GM12892 (cell line): ENCODE data around the gene FBXL7.

Experiments
- POLR2A ChIP-seq: IDR thresholded peaks from 2 replicates; pipeline ENCODE4 v1.6.1; 2011; ENCODE audit warnings: low read depth, low read length, control low read depth
- TAF1 ChIP-seq: IDR thresholded peaks from 2 replicates; pipeline ENCODE4 v1.6.1; 2011; ENCODE audit warnings: low read depth, mild to moderate bottlenecking, control low read depth, low read length, borderline replicate concordance

- TF ChIP-seq TAF1 (no peak), POLR2A (no peak)
These were observed 291.3 kb downstream of the FBXL7 start for GRCh38 chr5:15791274-15791673.
